GM12878 (cell line): ENCODE results near the gene FGD6. TPM values are rescaled to one million over a fixed set of nuclear protein-coding genes. Genes with fewer than 3 reads are reported as not detected.

ENCODE experiments used
- ATAC-seq: fragments of 200-7000 bp; cut with Tn5 transposase; 3 replicates; pipeline ENCODE4 v1.9.1; 2020; ENCODE audit warnings: mild to moderate bottlenecking, moderate library complexity
- BruUV-seq: library from RNA; stranded (reverse); fragments of 400-500 nt; replicated peaks from 2 replicates; lab custom pipeline; 2021; lab: Mats Ljungman, UMichigan
- CTCF ChIA-PET: fragments of 300-600 bp; sonication (Branson Sonifier 250); formaldehyde crosslinking; extraction: SDS; loops from one replicate; lab custom pipeline; 2021; ENCODE audit warnings: inconsistent platforms; lab: Yijun Ruan, JAX
- POLR2A ChIA-PET: fragments of 350-600 bp; formaldehyde crosslinking; extraction: SDS; loops from one replicate; lab custom pipeline; 2021; ENCODE audit warnings: inconsistent platforms; lab: Charles Lee
- RAD21 ChIA-PET: fragments of 300-600 bp; sonication (Branson Sonifier 250); formaldehyde crosslinking; loops from one replicate; lab custom pipeline; 2023; ENCODE audit warnings: antibody characterized with exemption; ENCODE audit not compliant: unreplicated experiment; lab: Charles Lee
- SMC1A ChIA-PET: fragments of 300-600 bp; sonication (Branson Sonifier 250); formaldehyde crosslinking; loops from one replicate; lab custom pipeline; 2023; ENCODE audit not compliant: unreplicated experiment, uncharacterized antibody; lab: Charles Lee
- DNase-seq: peaks from one replicate; pipeline ENCODE4 v3.0.0-alpha.2; 2011; ENCODE audit warnings: low read depth, low spot score
- FAIRE-seq: peaks from 3 replicates; lab custom pipeline; 2011; peaks lifted over from hg19 to GRCh38; lab: Jason Lieb, UNC
- H2AFZ ChIP-seq: 2 replicates; pipeline ENCODE4 v1.6.0; 2011; ENCODE audit warnings: low read depth, low read length, control low read depth; ENCODE audit not compliant: control insufficient read depth
- H3K27ac ChIP-seq: 2 replicates; pipeline ENCODE4 v1.5.1; 2011; ENCODE audit warnings: control low read depth; ENCODE audit not compliant: control insufficient read depth, insufficient read depth
- H3K27me3 ChIP-seq, 2 experiments: replicated peaks in 1 of 2; 2 replicates each; pipeline versions ENCODE4 v1.6.0 to v1.6.1; 2011; ENCODE audit warnings: low read length in 1 of 2; ENCODE audit not compliant: control insufficient read depth in 2 of 2, insufficient read depth in 2 of 2
- H3K36me3 ChIP-seq, 2 experiments: 2 replicates each; pipeline ENCODE4 v1.5.1; 2011; ENCODE audit warnings: low read length in 1 of 2; ENCODE audit not compliant: control insufficient read depth in 2 of 2, insufficient read depth in 2 of 2
- H3K4me1 ChIP-seq: 2 replicates; pipeline ENCODE4 v1.6.1; 2011; ENCODE audit warnings: mild to moderate bottlenecking, low read length, moderate library complexity, mixed read lengths; ENCODE audit not compliant: control insufficient read depth, insufficient read depth
- H3K4me2 ChIP-seq: 2 replicates; pipeline ENCODE4 v1.6.0; 2011; ENCODE audit warnings: control low read depth; ENCODE audit not compliant: control insufficient read depth, insufficient read depth
- H3K4me3 ChIP-seq: fragments of 200-600 bp; sonication (generic); 2 replicates; pipeline ENCODE4 v1.5.1; 2016
- H3K79me2 ChIP-seq: 2 replicates; pipeline ENCODE4 v1.6.0; 2011; ENCODE audit warnings: low read length; ENCODE audit not compliant: control insufficient read depth, insufficient read depth
- H3K9ac ChIP-seq: 2 replicates; pipeline ENCODE4 v1.8.0; 2011; ENCODE audit warnings: low read length, control low read depth, mixed read lengths; ENCODE audit not compliant: control insufficient read depth, insufficient read depth
- H3K9me3 ChIP-seq: replicated peaks from 3 replicates; pipeline ENCODE4 v1.5.1; 2011; ENCODE audit warnings: mild to moderate bottlenecking, low read length; ENCODE audit not compliant: control insufficient read depth, insufficient read depth
- H4K20me1 ChIP-seq: 2 replicates; pipeline ENCODE4 v1.6.0; 2011; ENCODE audit not compliant: control insufficient read depth, insufficient read depth
- BCL3 ChIP-seq: IDR thresholded peaks from 2 replicates; pipeline ENCODE4 v1.6.1; 2011; ENCODE audit warnings: borderline replicate concordance, low read depth, mild to moderate bottlenecking, moderate library complexity, low read length; ENCODE audit not compliant: insufficient read depth, poor library complexity, severe bottlenecking
- CBX3 ChIP-seq: fragments of 200-600 bp; sonication (generic); IDR thresholded peaks from 2 replicates; pipeline ENCODE4 v1.6.1; 2016; ENCODE audit warnings: low read depth, borderline replicate concordance
- CEBPB ChIP-seq, 2 experiments: fragments of 150-350 bp in 1 of 2; IDR thresholded peaks; 2 replicates each; pipeline ENCODE4 v1.6.1; 2012 to 2014; ENCODE audit warnings: low read depth in 2 of 2, low read length in 2 of 2, borderline replicate concordance in 1 of 2, inconsistent platforms in 1 of 2
- EZH2 ChIP-seq: IDR thresholded peaks from 2 replicates; pipeline ENCODE4 v1.6.1; 2012; ENCODE audit warnings: low read depth, mild to moderate bottlenecking, control low read depth, inconsistent platforms, low read length, borderline replicate concordance; ENCODE audit not compliant: control insufficient read depth
- MTA3 ChIP-seq: IDR thresholded peaks from 2 replicates; pipeline ENCODE4 v1.6.1; 2012; ENCODE audit warnings: low read length, inconsistent platforms, borderline replicate concordance
- MYC ChIP-seq: IDR thresholded peaks from 2 replicates; pipeline ENCODE4 v1.6.1; 2011; ENCODE audit warnings: mild to moderate bottlenecking, low read length, moderate library complexity, inconsistent platforms; ENCODE audit not compliant: insufficient read depth, insufficient replicate concordance, insufficient read length, severe bottlenecking
- RBBP5 ChIP-seq: fragments of 200-600 bp; sonication (generic); conservative IDR thresholded peaks from 2 replicates; pipeline ENCODE4 v1.6.1; 2016
- SIN3A ChIP-seq: IDR thresholded peaks from 2 replicates; pipeline ENCODE4 v1.6.1; 2012; ENCODE audit warnings: low read depth, low read length, improper control_type of control experiment
- SMAD1 ChIP-seq: fragments of 450-650 bp; IDR thresholded peaks from 2 replicates; pipeline ENCODE4 v1.6.1; 2018; ENCODE audit warnings: mild to moderate bottlenecking, low read depth; ENCODE audit not compliant: partially characterized antibody
- ZBTB4 ChIP-seq: fragments of 450-650 bp; formaldehyde crosslinking; IDR thresholded peaks from 2 replicates; pipeline ENCODE4 v1.4.0; 2022; ENCODE audit warnings: mild to moderate bottlenecking, moderate library complexity
- ZNF274 ChIP-seq: IDR thresholded peaks from one replicate; pipeline ENCODE4 v1.8.0; 2011; ENCODE audit not compliant: insufficient read length, insufficient read depth
- ZSCAN29 ChIP-seq: fragments of 450-650 bp; IDR thresholded peaks from 2 replicates; pipeline ENCODE4 v1.6.1; 2017; ENCODE audit warnings: mild to moderate bottlenecking, moderate library complexity
- WGBS: methylation state at CpG from one replicate; pipeline ENCODE4 v1.1.6; 2016; ENCODE audit warnings: low lambda C conversion rate; ENCODE audit not compliant: insufficient replicate concordance, insufficient coverage; ENCODE audit errors: missing lambda C conversion rate; 5-methylcytosine and 5-hydroxymethylcytosine counted together
- in situ Hi-C: fragments of 300-500 bp; cut with MboI; formaldehyde crosslinking; loops from 9 replicates; pipeline ENCODE4 v1.14.3; 2018; ENCODE audit warnings: mixed read lengths
- intact Hi-C: fragments of 100-400 bp; cut with micrococcal nuclease; formaldehyde crosslinking; loops from one replicate; pipeline ENCODE4 v1.14.2; 2022; ENCODE audit not compliant: unreplicated experiment
- polyA plus RNA-seq, 11 experiments: library from polyadenylated mRNA; depleted of rRNA in 4 of 11; unstranded in 6 of 11; stranded (reverse) in 5 of 11; fragments of >200 nt; fragmentation: Nextera tagmentation in 4 of 11; fragmentation: Illumina TruSeq in 1 of 11; extraction: Ambion mirVana in 4 of 11; extraction: Trizol in 1 of 11; gene quantifications; 1 replicate in 1 of 11; 2 replicates in 10 of 11; pipeline versions ENCODE4 v1.2.1 to v1.2.3, GENCODE V29; 2011 to 2016; ENCODE audit warnings: inconsistent platforms in 2 of 11, missing spikeins in 2 of 11, low read depth in 1 of 11
- total RNA-seq, 4 experiments: library from RNA; depleted of rRNA in 3 of 4; stranded (reverse); fragments of >200 nt in 3 of 4; fragmentation: Illumina TruSeq in 1 of 4; extraction: Trizol in 1 of 4; gene quantifications; 2 replicates each; pipeline versions ENCODE4 v1.2.1 to v1.2.3, GENCODE V29; 2013 to 2021

Gene FGD6
- total and polyA plus RNA-seq, 10 of the 15 experiments (the other 5 are each of a cell fraction or from before 2014, with no cell fraction given): 2.4 to 15.5 (median 8.9) TPM

- no peak overlapping the region for H3K4me2 ChIP-seq
- H3K9me3 ChIP-seq: no peaks in the 10 kb centered on the region
- ChIA-PET POLR2A (interaction anchor here (1.0 to 2.2 kb wide), 3 partner anchors 8 to 15 kb away, joined by 3 to 7 read pairs (median 5); no protein-coding TSS in a partner anchor), SMC1A (interaction anchor here (1.5 to 3.9 kb wide), 2 partner anchors 13 to 24 kb away, joined by 4 to 21 read pairs; no protein-coding TSS in a partner anchor), RAD21 (interaction anchor here (3.0 to 5.1 kb wide), 2 partner anchors 15 to 96 kb away, joined by 16 to 38 read pairs; no protein-coding TSS in a partner anchor), CTCF (interaction anchor here (1.5 kb wide), 1 partner anchor 13 kb away, joined by 4 read pairs; no protein-coding TSS in a partner anchor)
- no peak overlapping the region for H3K4me3 ChIP-seq
- 81% methylated on average over 4 of the region's 4 CpGs for WGBS
- H3K79me2 ChIP-seq: peaks cover 27% of the 10 kb centered on the region
- no peak overlapping the region for H3K27ac ChIP-seq
- H2AFZ ChIP-seq: no peak overlapping the region
- no TSS peak for BruUV-seq
- FAIRE-seq: no peak
- H3K27me3 ChIP-seq: no peaks in the 10 kb centered on the region
- intact Hi-C loops: no loop called here
- no peak for TF ChIP-seq ZNF274
- no peak for TF ChIP-seq BCL3
- in situ Hi-C loops: no loop called here
- no peaks in the 10 kb centered on the region for H3K36me3 ChIP-seq
- no peak for DNase-seq
- H4K20me1 ChIP-seq: no peaks in the 10 kb centered on the region
- no peak overlapping the region for H3K9ac ChIP-seq
- no peaks in the 10 kb centered on the region for H3K4me1 ChIP-seq
- ATAC-seq: no peak
These were observed 4.1 kb downstream of the FGD6 start for GRCh38 chr12:95213119-95213518.

- Histone ChIP-seq H3K9me3 (no peaks in the 10 kb centered on the region), H2AFZ (no peak overlapping the region), H3K36me3 (no peaks in the 10 kb centered on the region), H4K20me1 (no peaks in the 10 kb centered on the region), H3K4me2 (no peak overlapping the region), H3K79me2 (peaks cover 21% of the 10 kb centered on the region), H3K27ac (no peak overlapping the region), H3K9ac (no peak overlapping the region), H3K27me3 (no peaks in the 10 kb centered on the region), H3K4me3 (no peak overlapping the region), H3K4me1 (no peaks in the 10 kb centered on the region)
- intact Hi-C loops: no loop called here
- ChIA-PET RAD21 (no interaction called here), SMC1A (interaction anchor here (1.1 to 3.9 kb wide), 3 partner anchors 12 to 95 kb away, joined by 3 to 21 read pairs (median 4); no protein-coding TSS in a partner anchor), POLR2A (no interaction called here), CTCF (interaction anchor here (1.5 kb wide), 1 partner anchor 12 kb away, joined by 4 read pairs; no protein-coding TSS in a partner anchor)
- FAIRE-seq (no peak), ATAC-seq (no peak), DNase-seq (no peak)
- no TSS peak for BruUV-seq
- WGBS: 50% methylated on average over 4 of the region's 4 CpGs
- in situ Hi-C loops: no loop called here
- TF ChIP-seq MYC (no peak), SMAD1 (no peak), MTA3 (no peak), SIN3A (no peak), RBBP5 (no peak), EZH2 (no peak), CBX3 (no peak), ZSCAN29 (no peak), ZBTB4 (CRISPR knock-in tag) (no peak), CEBPB (IDR thresholded peaks at IDR 0.05; ENCODE audit: borderline replicate concordance in 1 of 2, low read depth in 2 of 2, low read length in 2 of 2) (no peak)
These were observed 4.7 kb downstream of the FGD6 start for GRCh38 chr12:95212586-95212985.
